Breast epithelium (tissue), 4 donors: ENCODE data around the gene MCM9. TPM values are rescaled to one million over a fixed set of nuclear protein-coding genes. Genes with fewer than 3 reads are reported as not detected.

ENCODE experiments used
- DNase-seq, 2 donors: peaks; one replicate each; pipeline ENCODE4 v3.0.0-alpha.2; 2019; ENCODE audit warnings: low spot score in 2 of 2
- H3K27ac ChIP-seq, 2 donors: fragments of 200-600 bp; sonication (generic) in 1 of 2; one replicate each; pipeline ENCODE4 v1.5.1; 2016 to 2019; ENCODE audit warnings: mild to moderate bottlenecking in 1 of 2
- H3K27me3 ChIP-seq, 2 donors: fragments of 200-600 bp; sonication (generic) in 1 of 2; one replicate each; pipeline versions ENCODE4 v1.5.1 to v1.6.0; 2017 to 2019; ENCODE audit warnings: control low read depth in 1 of 2, mild to moderate bottlenecking in 1 of 2
- H3K36me3 ChIP-seq: fragments of 200-600 bp; one replicate; pipeline ENCODE4 v1.5.1; 2019
- H3K4me1 ChIP-seq, 2 donors: fragments of 200-600 bp; sonication (generic); one replicate each; pipeline ENCODE4 v1.5.1; 2016 to 2019; ENCODE audit warnings: control low read depth in 1 of 2
- H3K4me3 ChIP-seq, 3 donors: fragments of 200-600 bp; sonication (generic); 1 replicate in 2 of 3; 2 replicates in 1 of 3; pipeline ENCODE4 v1.5.1; 2016 to 2019; ENCODE audit warnings: mild to moderate bottlenecking in 3 of 3, moderate library complexity in 2 of 3
- H3K9me3 ChIP-seq, 2 donors: fragments of 200-600 bp; sonication (generic) in 1 of 2; one replicate each; pipeline ENCODE4 v1.5.1; 2016 to 2019; ENCODE audit warnings: control low read depth in 1 of 2
- CTCF ChIP-seq, 3 donors: fragments of 450-650 bp; IDR thresholded peaks; one replicate each; pipeline ENCODE4 v1.5.1; 2016 to 2017; ENCODE audit warnings: antibody characterized with exemption in 3 of 3, mild to moderate bottlenecking in 3 of 3, moderate library complexity in 3 of 3
- POLR2A ChIP-seq: fragments of 450-650 bp; IDR thresholded peaks from one replicate; pipeline ENCODE4 v1.6.1; 2016; ENCODE audit warnings: antibody characterized with exemption, mild to moderate bottlenecking, moderate library complexity
- POLR2AphosphoS5 ChIP-seq, 3 donors: sonication (generic); formaldehyde crosslinking; IDR thresholded peaks; one replicate each; pipeline ENCODE4 v1.6.1; 2017; ENCODE audit warnings: antibody characterized with exemption in 3 of 3
- intact Hi-C: fragments of 100-400 bp; cut with DNase I; formaldehyde crosslinking; loops from one replicate; pipeline ENCODE4 v1.15.1; 2023; ENCODE audit warnings: low total_unique reads
- total RNA-seq, 3 donors: library from RNA; depleted of rRNA; stranded (reverse); fragments of >200 nt; gene quantifications; one replicate each; pipeline ENCODE4 v1.1.0, GENCODE V29; 2016

Gene MCM9
- total RNA-seq, 3 donors from 2014 or later, result 17.9 to 40.5 (median 33.4) TPM

- intact Hi-C loops, result no loop called here
- no peaks in the 10 kb centered on the region for H3K27me3 ChIP-seq
- no peaks in the 10 kb centered on the region for H3K4me1 ChIP-seq
These were observed 153.1 kb downstream of the MCM9 start for GRCh38 chr6:118781897-118782296.

GRCh38 chr6:118780668-118781067 lies 154.3 kb downstream of the MCM9 start:
- Histone ChIP-seq H3K9me3 (no peaks in the 10 kb centered on the region), H3K27me3 (no peaks in the 10 kb centered on the region), H3K4me3 (no peak overlapping the region), H3K4me1 (no peaks in the 10 kb centered on the region), H3K36me3 (no peaks in the 10 kb centered on the region), H3K27ac (no peak overlapping the region)
- intact Hi-C loops, result no loop called here
- TF ChIP-seq CTCF (IDR thresholded peaks at IDR 0.05) (no peak), POLR2A (no peak), POLR2AphosphoS5 (IDR thresholded peaks at IDR 0.05) (no peak)
- no peak for DNase-seq

More at GRCh38 chr6:118781897-118782296, 153.1 kb downstream of the MCM9 start:
- Histone ChIP-seq H3K36me3 (no peaks in the 10 kb centered on the region), H3K4me3 (no peak overlapping the region), H3K27ac (no peak overlapping the region), H3K9me3 (no peaks in the 10 kb centered on the region)
- DNase-seq, result no peak
- TF ChIP-seq POLR2A, result no peak
- TF ChIP-seq POLR2AphosphoS5 (IDR thresholded peaks at IDR 0.05), result no peak
- TF ChIP-seq CTCF (IDR thresholded peaks at IDR 0.05), result no peak

GRCh38 chr6:118776607-118777549 lies 158.1 kb downstream of the MCM9 start:
- TF ChIP-seq CTCF (IDR thresholded peaks at IDR 0.05) (peak in 2 of 3 donors; percentile 66 to 71), POLR2AphosphoS5 (IDR thresholded peaks at IDR 0.05) (no peak)
- no peak overlapping the region for H3K27ac ChIP-seq
- H3K4me3 ChIP-seq, result no peak overlapping the region
- no peaks in the 10 kb centered on the region for H3K27me3 ChIP-seq
- DNase-seq, result peak in 1 of 2 donors; percentile 60
- no peaks in the 10 kb centered on the region for H3K36me3 ChIP-seq
- intact Hi-C loops, result no loop called here
- H3K9me3 ChIP-seq, result no peaks in the 10 kb centered on the region
- H3K4me1 ChIP-seq, result peaks cover 0 to 9% of the 10 kb centered on the region in 2 donors

- Histone ChIP-seq H3K27ac (no peak overlapping the region), H3K4me1 (peaks cover 0 to 9% of the 10 kb centered on the region in 2 donors), H3K9me3 (no peaks in the 10 kb centered on the region), H3K27me3 (no peaks in the 10 kb centered on the region), H3K36me3 (no peaks in the 10 kb centered on the region), H3K4me3 (no peak overlapping the region)
- TF ChIP-seq CTCF (IDR thresholded peaks at IDR 0.05) (no peak), POLR2A (no peak), POLR2AphosphoS5 (IDR thresholded peaks at IDR 0.05) (no peak)
- no peak for DNase-seq
- intact Hi-C loops, result no loop called here
These were observed 159.6 kb downstream of the MCM9 start for GRCh38 chr6:118775381-118775780.

- H3K27me3 ChIP-seq, result no peaks in the 10 kb centered on the region
These were observed 160.4 kb downstream of the MCM9 start for GRCh38 chr6:118774581-118774980.

More at GRCh38 chr6:118774581-118774980, 160.4 kb downstream of the MCM9 start:
- no peaks in the 10 kb centered on the region for H3K9me3 ChIP-seq
- no peak overlapping the region for H3K27ac ChIP-seq
- intact Hi-C loops, result no loop called here
- peaks cover 0 to 9% of the 10 kb centered on the region in 2 donors for H3K4me1 ChIP-seq
- TF ChIP-seq CTCF (IDR thresholded peaks at IDR 0.05) (no peak), POLR2A (no peak), POLR2AphosphoS5 (IDR thresholded peaks at IDR 0.05) (no peak)
- DNase-seq, result no peak
- no peaks in the 10 kb centered on the region for H3K36me3 ChIP-seq
- no peak overlapping the region for H3K4me3 ChIP-seq
